ENCODE data around the gene SIN3A.

DNA sequence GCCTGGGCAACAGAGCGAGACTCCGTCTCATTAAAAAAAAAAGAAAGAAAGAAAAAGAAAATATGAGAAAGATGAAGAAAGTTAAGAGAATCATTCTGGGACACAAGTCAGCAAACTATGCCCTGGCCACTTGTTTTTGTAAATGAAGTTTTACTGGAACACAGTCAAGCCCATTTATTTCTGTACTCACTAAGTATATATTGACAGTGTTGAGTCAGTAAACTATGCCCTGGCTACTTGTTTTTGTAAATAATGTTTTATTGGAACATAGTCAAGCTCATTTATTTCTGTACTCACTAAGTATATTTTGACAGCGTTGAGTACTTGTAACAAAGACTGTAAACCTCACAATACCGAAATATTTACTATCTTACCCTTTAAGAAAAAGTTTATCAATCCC lies 42.2 kb upstream of the SIN3A start:
- TF ChIP-seq, protein P1, sequence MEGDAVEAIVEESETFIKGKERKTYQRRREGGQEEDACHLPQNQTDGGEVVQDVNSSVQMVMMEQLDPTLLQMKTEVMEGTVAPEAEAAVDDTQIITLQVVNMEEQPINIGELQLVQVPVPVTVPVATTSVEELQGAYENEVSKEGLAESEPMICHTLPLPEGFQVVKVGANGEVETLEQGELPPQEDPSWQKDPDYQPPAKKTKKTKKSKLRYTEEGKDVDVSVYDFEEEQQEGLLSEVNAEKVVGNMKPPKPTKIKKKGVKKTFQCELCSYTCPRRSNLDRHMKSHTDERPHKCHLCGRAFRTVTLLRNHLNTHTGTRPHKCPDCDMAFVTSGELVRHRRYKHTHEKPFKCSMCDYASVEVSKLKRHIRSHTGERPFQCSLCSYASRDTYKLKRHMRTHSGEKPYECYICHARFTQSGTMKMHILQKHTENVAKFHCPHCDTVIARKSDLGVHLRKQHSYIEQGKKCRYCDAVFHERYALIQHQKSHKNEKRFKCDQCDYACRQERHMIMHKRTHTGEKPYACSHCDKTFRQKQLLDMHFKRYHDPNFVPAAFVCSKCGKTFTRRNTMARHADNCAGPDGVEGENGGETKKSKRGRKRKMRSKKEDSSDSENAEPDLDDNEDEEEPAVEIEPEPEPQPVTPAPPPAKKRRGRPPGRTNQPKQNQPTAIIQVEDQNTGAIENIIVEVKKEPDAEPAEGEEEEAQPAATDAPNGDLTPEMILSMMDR (IDR thresholded peaks at IDR 0.05; ENCODE audit: insufficient read depth, low read depth, low read length) = no peak
- TF ChIP-seq EZH2 (IDR thresholded peaks at IDR 0.05; ENCODE audit: insufficient read depth, low read length) = no peak
